ENCODE results near the gene ADSS1. TPM values are rescaled to one million over a fixed set of nuclear protein-coding genes. Genes with fewer than 3 reads are reported as not detected.

The ADSS1 gene
- total and polyA plus RNA-seq, 2 experiments from 2014 or later, result 3.8 to 7.6 TPM

DNA sequence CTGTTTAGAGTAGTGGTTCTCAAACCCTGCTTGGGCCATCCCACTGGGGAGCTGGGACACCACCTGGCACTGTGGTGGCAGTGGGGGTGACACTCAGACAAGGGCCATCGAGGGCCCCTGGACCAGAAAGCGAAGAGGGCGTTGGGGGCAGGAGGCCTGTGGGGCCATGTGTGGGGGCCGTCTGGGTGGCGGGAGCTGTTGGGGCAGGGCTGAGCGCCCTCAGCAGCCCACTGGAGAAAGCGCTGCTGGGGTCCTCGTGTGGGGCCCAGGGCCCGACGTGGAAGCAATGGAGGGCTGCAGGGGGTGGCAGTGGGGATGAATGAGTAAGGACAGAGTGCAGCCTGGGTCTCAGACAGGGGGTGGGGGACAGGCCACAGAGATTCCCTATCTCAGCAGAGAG lies 5.9 kb upstream of the ADSS1 start:
- H3K9me2 ChIP-seq (replicated peaks; ENCODE audit: insufficient read depth), result no peaks in the 10 kb centered on the region
- H3K27me3 ChIP-seq, result no peaks in the 10 kb centered on the region
- H3K4me1 ChIP-seq (ENCODE audit: insufficient read depth), result no peaks in the 10 kb centered on the region
- WGBS (ENCODE audit: low lambda C conversion rate, missing lambda C conversion rate), result 93% methylated on average over 2 of the region's 10 CpGs
- H3K4me3 ChIP-seq, result no peak overlapping the region
- H3K9me3 ChIP-seq (ENCODE audit: low read depth), result no peaks in the 10 kb centered on the region
- no peak for DNase-seq (ENCODE audit: low spot score)
- no peak overlapping the region for H2AFZ ChIP-seq
- no peaks in the 10 kb centered on the region for H3K36me3 ChIP-seq (replicated peaks; ENCODE audit: insufficient read depth, low read depth)
- H3K27ac ChIP-seq, result no peak overlapping the region
- no peaks in the 10 kb centered on the region for H4K20me1 ChIP-seq (ENCODE audit: insufficient read depth, poor library complexity, severe bottlenecking)
- no peak overlapping the region for H3K4me2 ChIP-seq
- TF ChIP-seq EZH2phosphoT487 (IDR thresholded peaks at IDR 0.05; ENCODE audit: low read depth, severe bottlenecking, unreplicated experiment) (no peak), EZH2 (IDR thresholded peaks at IDR 0.05; ENCODE audit: borderline replicate concordance) (no peak)
- TF ChIP-seq, protein P1, sequence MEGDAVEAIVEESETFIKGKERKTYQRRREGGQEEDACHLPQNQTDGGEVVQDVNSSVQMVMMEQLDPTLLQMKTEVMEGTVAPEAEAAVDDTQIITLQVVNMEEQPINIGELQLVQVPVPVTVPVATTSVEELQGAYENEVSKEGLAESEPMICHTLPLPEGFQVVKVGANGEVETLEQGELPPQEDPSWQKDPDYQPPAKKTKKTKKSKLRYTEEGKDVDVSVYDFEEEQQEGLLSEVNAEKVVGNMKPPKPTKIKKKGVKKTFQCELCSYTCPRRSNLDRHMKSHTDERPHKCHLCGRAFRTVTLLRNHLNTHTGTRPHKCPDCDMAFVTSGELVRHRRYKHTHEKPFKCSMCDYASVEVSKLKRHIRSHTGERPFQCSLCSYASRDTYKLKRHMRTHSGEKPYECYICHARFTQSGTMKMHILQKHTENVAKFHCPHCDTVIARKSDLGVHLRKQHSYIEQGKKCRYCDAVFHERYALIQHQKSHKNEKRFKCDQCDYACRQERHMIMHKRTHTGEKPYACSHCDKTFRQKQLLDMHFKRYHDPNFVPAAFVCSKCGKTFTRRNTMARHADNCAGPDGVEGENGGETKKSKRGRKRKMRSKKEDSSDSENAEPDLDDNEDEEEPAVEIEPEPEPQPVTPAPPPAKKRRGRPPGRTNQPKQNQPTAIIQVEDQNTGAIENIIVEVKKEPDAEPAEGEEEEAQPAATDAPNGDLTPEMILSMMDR (IDR thresholded peaks at IDR 0.05; ENCODE audit: poor library complexity), result no peak
- no peaks in the 10 kb centered on the region for H3K79me2 ChIP-seq

DNA sequence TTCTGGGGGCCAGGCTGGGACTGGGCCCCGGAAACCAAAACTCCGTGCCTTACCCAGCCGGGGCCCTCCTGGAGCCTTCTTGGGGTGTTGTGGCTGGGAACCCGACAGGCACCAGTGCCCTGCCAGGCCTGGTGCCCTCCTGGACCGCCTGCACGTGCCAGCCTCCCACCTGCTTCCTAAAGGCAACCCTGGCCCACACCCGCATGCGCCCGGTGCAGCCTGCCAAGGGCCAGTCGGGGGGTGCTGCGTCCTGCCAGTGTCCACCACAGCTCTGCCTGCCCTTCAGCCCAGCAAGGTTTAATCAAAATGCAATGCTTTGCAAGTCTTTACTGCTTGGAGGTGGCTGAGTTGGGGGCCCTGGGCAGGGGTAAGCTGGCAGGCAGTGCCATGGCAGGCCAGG lies 5.2 kb upstream of the ADSS1 start:
- H3K27me3 ChIP-seq, result no peaks in the 10 kb centered on the region
- no peaks in the 10 kb centered on the region for H3K79me2 ChIP-seq
- no peaks in the 10 kb centered on the region for H4K20me1 ChIP-seq (ENCODE audit: insufficient read depth, poor library complexity, severe bottlenecking)
- 97% methylated on average over 11 of the region's 11 CpGs for whole genome bisulfite sequencing (ENCODE audit: low lambda C conversion rate, missing lambda C conversion rate)
- TF ChIP-seq, protein P1 (IDR thresholded peaks at IDR 0.05; ENCODE audit: poor library complexity), result no peak
- TF ChIP-seq EZH2phosphoT487 (IDR thresholded peaks at IDR 0.05; ENCODE audit: low read depth, severe bottlenecking, unreplicated experiment), result no peak
- TF ChIP-seq EZH2 (IDR thresholded peaks at IDR 0.05; ENCODE audit: borderline replicate concordance), result no peak
- H3K4me3 ChIP-seq, result no peak overlapping the region
- DNase-seq (ENCODE audit: low spot score), result no peak
- H2AFZ ChIP-seq, result no peak overlapping the region
- H3K9me2 ChIP-seq (replicated peaks; ENCODE audit: insufficient read depth), result no peaks in the 10 kb centered on the region
- no peak overlapping the region for H3K27ac ChIP-seq
- peaks cover 6% of the 10 kb centered on the region for H3K4me1 ChIP-seq (ENCODE audit: insufficient read depth)
- H3K4me2 ChIP-seq, result no peak overlapping the region
- no peaks in the 10 kb centered on the region for H3K36me3 ChIP-seq (replicated peaks; ENCODE audit: insufficient read depth, low read depth)
- no peaks in the 10 kb centered on the region for H3K9me3 ChIP-seq (ENCODE audit: low read depth)

DNA sequence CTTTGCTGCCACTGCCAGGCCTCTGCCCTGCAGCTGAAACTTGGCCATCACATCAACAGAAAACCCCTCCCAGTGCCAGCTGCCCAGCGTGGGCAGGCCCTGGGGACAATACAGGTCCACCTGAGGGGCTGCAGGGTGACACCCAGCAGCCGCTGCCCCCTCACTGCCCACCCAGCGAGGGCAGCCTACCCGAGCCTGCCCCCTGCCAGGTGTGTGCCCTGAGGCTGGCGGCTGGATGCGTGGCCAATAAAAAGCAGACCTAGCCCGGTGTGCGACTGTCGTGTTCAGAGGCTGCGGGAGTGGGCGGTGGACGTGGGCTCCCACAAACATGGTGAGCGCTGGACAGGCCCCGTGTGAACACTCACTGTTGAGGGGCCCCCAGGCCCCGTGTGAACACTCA lies 4.7 kb upstream of the ADSS1 start:
- Histone ChIP-seq H3K27me3 (no peaks in the 10 kb centered on the region), H3K4me2 (no peak overlapping the region), H3K9me2 (replicated peaks; ENCODE audit: insufficient read depth) (no peaks in the 10 kb centered on the region), H3K79me2 (no peaks in the 10 kb centered on the region), H3K27ac (no peak overlapping the region), H3K4me1 (ENCODE audit: insufficient read depth) (peaks cover 6% of the 10 kb centered on the region), H3K4me3 (no peak overlapping the region), H2AFZ (no peak overlapping the region), H4K20me1 (ENCODE audit: insufficient read depth, poor library complexity, severe bottlenecking) (no peaks in the 10 kb centered on the region), H3K9me3 (ENCODE audit: low read depth) (no peaks in the 10 kb centered on the region), H3K36me3 (replicated peaks; ENCODE audit: insufficient read depth, low read depth) (no peaks in the 10 kb centered on the region)
- DNase-seq (ENCODE audit: low spot score), result no peak
- WGBS (ENCODE audit: low lambda C conversion rate, missing lambda C conversion rate), result 93% methylated on average over 15 of the region's 15 CpGs
- TF ChIP-seq EZH2phosphoT487 (IDR thresholded peaks at IDR 0.05; ENCODE audit: low read depth, severe bottlenecking, unreplicated experiment) (no peak), EZH2 (IDR thresholded peaks at IDR 0.05; ENCODE audit: borderline replicate concordance) (no peak)
- TF ChIP-seq, protein P1 (IDR thresholded peaks at IDR 0.05; ENCODE audit: poor library complexity), result no peak

All from hepatocyte (in vitro differentiated cells).